ENCODE results near the gene NPR2.

NPR2 gene

DNA sequence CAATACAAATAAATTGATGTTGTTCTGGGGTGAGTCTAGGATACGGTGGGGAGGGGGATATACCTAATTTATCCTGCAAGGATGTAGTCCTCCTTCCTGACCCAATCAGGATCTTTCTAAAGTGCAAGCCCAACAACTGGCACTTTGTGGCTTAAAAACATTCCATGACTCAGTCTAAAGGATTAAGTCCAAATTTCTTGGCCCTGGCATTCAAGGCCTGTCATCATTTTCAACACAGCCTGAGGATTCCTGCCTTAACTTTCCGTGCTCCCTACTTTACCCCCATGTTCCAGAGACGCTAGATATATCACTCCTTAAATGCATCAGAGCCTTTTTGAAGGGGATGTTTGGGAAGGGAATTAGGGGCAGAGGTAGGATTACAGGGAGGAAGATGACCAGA lies 36.1 kb downstream of the NPR2 start:
- no peak for TF ChIP-seq CTCF (IDR thresholded peaks at IDR 0.05; ENCODE audit: low read length, missing control alignments)
- DNase-seq (ENCODE audit: low read depth), result peak; percentile 39
- H3K4me3 ChIP-seq (replicated peaks; ENCODE audit: low read depth, low read length), result no peak overlapping the region

GRCh38 chr9:35828716-35829083 lies 37.3 kb downstream of the NPR2 start, which contains the start of gene FAM221B:
Gene FAM221B (minus strand): TSS chr9:35828732. CDS start chr9:35826161, 2,571 bp downstream.
- TF ChIP-seq CTCF (IDR thresholded peaks at IDR 0.05; ENCODE audit: low read length, missing control alignments), result no peak
- DNase-seq (ENCODE audit: low read depth), result no peak
- H3K4me3 ChIP-seq (replicated peaks; ENCODE audit: low read depth, low read length), result peak within 1 kb of the TSS; percentile 75

DNA sequence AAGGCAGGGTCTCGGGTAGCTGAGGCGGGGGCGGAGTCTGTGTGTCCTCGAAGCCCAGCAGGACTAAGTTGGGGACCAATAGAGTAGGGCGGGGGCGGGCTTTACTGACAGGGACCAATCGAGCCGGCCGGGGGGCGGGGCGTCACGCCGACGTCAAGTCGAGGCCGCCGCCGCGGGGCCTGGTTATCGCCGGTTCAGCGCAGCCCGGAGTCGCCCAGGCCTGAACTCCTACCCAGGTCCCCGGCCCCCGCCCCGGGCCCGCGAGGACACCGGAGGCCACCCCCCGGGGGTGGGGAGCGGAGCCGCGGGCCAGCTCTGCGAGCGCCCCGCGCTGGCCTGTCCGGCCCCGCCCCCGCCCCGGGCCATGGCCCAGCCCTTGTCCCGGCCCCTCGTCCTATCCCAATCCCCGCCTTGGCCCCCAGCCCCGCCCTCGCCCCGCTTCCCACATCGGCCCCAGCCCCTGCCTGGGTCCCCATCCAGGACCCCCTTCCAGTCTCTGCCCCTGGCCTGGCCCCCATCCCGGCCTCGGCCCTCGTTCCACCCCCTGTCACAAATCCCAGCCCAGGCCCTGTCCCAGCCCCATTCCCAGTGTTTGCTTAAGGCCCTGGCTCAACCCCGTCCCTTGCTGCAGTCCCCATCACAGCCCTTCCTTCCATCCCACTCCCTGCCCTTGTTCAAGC lies 37.8 kb downstream of the NPR2 start, which contains the start of gene TMEM8B:
TMEM8B (plus strand) TSS at position 145 of the 680 bp plus-strand sequence; CDS start at position 365, 220 bp downstream.
- TF ChIP-seq CTCF (IDR thresholded peaks at IDR 0.05; ENCODE audit: low read length, missing control alignments), result no peak
- DNase-seq (ENCODE audit: low read depth), result peak; percentile 89
- H3K4me3 ChIP-seq (replicated peaks; ENCODE audit: low read depth, low read length), result peak within 1 kb of the TSS; percentile 75

GRCh38 chr9:35829764-35830096 lies 38.3 kb downstream of the NPR2 start:
- peak overlapping the region; percentile 75 for H3K4me3 ChIP-seq (replicated peaks; ENCODE audit: low read depth, low read length)
- no peak for DNase-seq (ENCODE audit: low read depth)
- no peak for TF ChIP-seq CTCF (IDR thresholded peaks at IDR 0.05; ENCODE audit: low read length, missing control alignments)

DNA sequence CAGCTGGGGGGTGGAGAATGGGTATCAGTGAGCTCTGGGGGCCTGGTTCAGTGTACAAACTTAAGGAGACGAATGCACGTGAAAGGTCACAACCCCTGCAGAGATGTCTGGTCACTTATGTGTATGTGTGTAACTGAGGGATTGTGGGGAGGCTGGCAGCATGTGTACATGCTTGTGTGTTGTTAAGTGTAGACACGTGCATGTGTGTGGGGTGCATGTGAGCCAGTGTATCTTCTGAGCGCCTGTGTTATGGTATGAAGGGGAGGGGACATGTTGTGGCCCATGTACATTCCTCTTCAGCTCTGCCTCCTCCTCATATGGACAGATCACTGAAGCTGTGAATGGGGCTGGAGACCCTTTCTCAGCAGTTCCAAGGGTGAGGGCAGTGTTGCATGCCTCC lies 39.6 kb downstream of the NPR2 start:
- H3K4me3 ChIP-seq (replicated peaks; ENCODE audit: low read depth, low read length), result no peak overlapping the region
- no peak for DNase-seq (ENCODE audit: low read depth)
- no peak for TF ChIP-seq CTCF (IDR thresholded peaks at IDR 0.05; ENCODE audit: low read length, missing control alignments)

DNA sequence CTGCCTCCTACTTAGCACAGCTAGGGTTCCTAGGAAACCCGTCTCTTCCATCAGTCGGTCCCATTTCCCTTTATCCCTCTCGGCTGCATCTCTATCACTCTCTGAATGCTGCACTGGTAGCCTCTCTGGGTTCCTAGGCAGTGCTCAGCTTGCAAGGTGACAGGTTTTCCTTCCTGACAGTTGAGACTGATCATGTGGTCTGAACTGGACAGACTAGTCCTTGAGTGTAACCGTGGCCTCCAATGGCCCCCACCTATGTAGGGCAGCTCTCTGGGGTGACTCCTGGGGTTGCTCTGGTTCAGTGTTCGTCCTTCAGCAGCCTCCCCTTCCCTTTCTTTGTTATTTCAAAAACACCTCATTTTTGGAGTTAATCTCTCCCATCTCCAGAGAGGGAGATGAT lies 41.4 kb downstream of the NPR2 start:
- H3K4me3 ChIP-seq (replicated peaks; ENCODE audit: low read depth, low read length), result no peak overlapping the region
- TF ChIP-seq CTCF (IDR thresholded peaks at IDR 0.05; ENCODE audit: low read length, missing control alignments), result no peak
- no peak for DNase-seq (ENCODE audit: low read depth)

Data from fibroblast of pulmonary artery (primary cell).